Measurements from ENCODE around the gene FAM200B. TPM values are rescaled to one million over a fixed set of nuclear protein-coding genes. Genes with fewer than 3 reads are reported as not detected.

The FAM200B gene
- total and polyA plus RNA-seq, 2 experiments from 2014 or later = 51.8 to 54.0 TPM

DNA sequence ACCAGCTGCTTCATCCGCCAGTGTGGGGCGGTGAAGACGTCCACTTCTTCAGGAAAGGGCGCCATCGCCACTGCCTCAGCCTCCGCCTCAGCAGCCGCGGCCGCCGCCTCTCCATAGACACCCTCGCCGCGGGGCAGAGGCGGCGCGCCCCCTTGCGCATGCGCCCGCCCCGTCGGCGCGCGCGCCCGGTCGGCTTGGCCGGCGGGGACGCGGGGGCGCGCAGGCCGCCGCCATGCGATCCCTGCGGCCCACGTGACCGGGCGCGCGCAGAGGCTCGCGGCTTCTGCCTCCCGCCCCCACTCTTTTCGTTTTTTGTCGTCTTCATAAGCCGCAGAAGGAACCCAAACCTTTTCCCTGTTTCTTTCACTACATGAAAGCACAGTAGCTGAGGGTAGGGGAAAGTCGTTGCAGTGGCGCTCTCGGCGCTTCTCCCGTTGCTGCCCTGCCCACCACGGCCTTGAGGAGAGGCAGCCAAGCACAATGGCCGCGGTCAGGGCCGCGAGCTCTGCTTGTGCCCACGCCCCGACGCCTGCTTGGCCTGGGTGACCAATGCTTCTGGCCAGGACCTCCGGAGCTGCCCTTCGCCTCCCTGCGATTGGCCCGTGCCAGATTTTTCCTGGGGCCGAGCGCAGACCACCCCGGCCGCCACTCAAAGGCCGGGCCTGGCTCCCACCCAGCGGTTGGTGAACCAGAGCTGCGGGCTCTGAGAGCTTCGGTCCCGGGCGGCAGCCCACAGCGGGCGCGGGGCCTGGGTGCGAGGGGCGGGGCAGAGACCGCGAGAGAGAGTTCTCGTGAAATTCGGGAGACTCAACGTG, 26.2 kb upstream of the FAM200B start, which contains the start of gene FBXL5:
TSS of gene FBXL5 (minus strand) at position 135 of the 815 bp plus-strand sequence. CDS start at position 65, 70 bp downstream.
- Histone ChIP-seq H3K9me2 (replicated peaks; ENCODE audit: insufficient read depth) (no peaks in the 10 kb centered on the region), H3K79me2 (peaks cover 42% of the 10 kb centered on the region), H3K4me2 (peak within 1 kb of the TSS; percentile 91), H3K27me3 (no peaks in the 10 kb centered on the region), H4K20me1 (ENCODE audit: insufficient read depth, poor library complexity, severe bottlenecking) (peaks cover 14% of the 10 kb centered on the region), H3K4me1 (ENCODE audit: insufficient read depth) (peaks cover 36% of the 10 kb centered on the region), H3K27ac (peak within 1 kb of the TSS; percentile 100), H2AFZ (peak within 1 kb of the TSS; percentile 98), H3K9me3 (ENCODE audit: low read depth) (no peaks in the 10 kb centered on the region), H3K4me3 (peak within 1 kb of the TSS; percentile 96), H3K36me3 (replicated peaks; ENCODE audit: insufficient read depth, low read depth) (no peaks in the 10 kb centered on the region)
- 10% methylated on average over 83 of the region's 85 CpGs for WGBS (ENCODE audit: low lambda C conversion rate, missing lambda C conversion rate)
- TF ChIP-seq, protein P1, sequence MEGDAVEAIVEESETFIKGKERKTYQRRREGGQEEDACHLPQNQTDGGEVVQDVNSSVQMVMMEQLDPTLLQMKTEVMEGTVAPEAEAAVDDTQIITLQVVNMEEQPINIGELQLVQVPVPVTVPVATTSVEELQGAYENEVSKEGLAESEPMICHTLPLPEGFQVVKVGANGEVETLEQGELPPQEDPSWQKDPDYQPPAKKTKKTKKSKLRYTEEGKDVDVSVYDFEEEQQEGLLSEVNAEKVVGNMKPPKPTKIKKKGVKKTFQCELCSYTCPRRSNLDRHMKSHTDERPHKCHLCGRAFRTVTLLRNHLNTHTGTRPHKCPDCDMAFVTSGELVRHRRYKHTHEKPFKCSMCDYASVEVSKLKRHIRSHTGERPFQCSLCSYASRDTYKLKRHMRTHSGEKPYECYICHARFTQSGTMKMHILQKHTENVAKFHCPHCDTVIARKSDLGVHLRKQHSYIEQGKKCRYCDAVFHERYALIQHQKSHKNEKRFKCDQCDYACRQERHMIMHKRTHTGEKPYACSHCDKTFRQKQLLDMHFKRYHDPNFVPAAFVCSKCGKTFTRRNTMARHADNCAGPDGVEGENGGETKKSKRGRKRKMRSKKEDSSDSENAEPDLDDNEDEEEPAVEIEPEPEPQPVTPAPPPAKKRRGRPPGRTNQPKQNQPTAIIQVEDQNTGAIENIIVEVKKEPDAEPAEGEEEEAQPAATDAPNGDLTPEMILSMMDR (IDR thresholded peaks at IDR 0.05; ENCODE audit: poor library complexity) = no peak
- no peak for TF ChIP-seq EZH2 (IDR thresholded peaks at IDR 0.05; ENCODE audit: borderline replicate concordance)
- DNase-seq (ENCODE audit: low spot score) = peak; percentile 96

DNA sequence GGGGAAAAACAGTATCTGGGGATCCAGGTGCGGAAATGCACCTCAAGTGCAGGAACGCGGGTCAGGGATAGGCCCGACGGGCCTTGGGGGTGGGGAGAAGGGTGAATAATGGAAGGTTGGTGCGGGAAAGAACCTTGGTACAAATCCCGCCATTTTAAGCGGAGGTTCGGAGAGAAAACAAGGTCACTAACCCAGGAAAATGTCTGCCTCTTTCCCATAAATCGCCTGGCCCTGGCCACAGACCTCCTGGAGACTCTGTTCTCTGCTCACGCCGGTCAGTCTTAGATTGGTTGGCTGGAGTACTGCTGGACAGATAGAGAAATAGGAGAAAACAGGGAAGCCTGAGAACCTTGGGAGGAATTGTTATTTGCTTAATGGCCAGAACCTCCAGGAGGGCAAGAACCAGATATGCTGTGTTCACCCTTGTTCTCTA, 25.6 kb upstream of the FAM200B start:
- Histone ChIP-seq H3K27ac (peak overlapping the region; percentile 100), H3K36me3 (replicated peaks; ENCODE audit: insufficient read depth, low read depth) (no peaks in the 10 kb centered on the region), H3K9me2 (replicated peaks; ENCODE audit: insufficient read depth) (no peaks in the 10 kb centered on the region), H3K79me2 (peaks cover 36% of the 10 kb centered on the region), H3K4me3 (peak overlapping the region; percentile 78), H3K4me2 (peak overlapping the region; percentile 91), H4K20me1 (ENCODE audit: insufficient read depth, poor library complexity, severe bottlenecking) (peaks cover 10% of the 10 kb centered on the region), H3K4me1 (ENCODE audit: insufficient read depth) (peaks cover 34% of the 10 kb centered on the region), H3K9me3 (ENCODE audit: low read depth) (no peaks in the 10 kb centered on the region), H3K27me3 (no peaks in the 10 kb centered on the region), H2AFZ (peak overlapping the region; percentile 98)
- DNase-seq (ENCODE audit: low spot score) = no peak
- WGBS (ENCODE audit: low lambda C conversion rate, missing lambda C conversion rate) = 87% methylated on average over 12 of the region's 12 CpGs
- TF ChIP-seq, protein P1 (IDR thresholded peaks at IDR 0.05; ENCODE audit: poor library complexity) = no peak
- no peak for TF ChIP-seq EZH2 (IDR thresholded peaks at IDR 0.05; ENCODE audit: borderline replicate concordance)
- no peak for TF ChIP-seq EZH2phosphoT487 (IDR thresholded peaks at IDR 0.05; ENCODE audit: low read depth, severe bottlenecking, unreplicated experiment)

DNA sequence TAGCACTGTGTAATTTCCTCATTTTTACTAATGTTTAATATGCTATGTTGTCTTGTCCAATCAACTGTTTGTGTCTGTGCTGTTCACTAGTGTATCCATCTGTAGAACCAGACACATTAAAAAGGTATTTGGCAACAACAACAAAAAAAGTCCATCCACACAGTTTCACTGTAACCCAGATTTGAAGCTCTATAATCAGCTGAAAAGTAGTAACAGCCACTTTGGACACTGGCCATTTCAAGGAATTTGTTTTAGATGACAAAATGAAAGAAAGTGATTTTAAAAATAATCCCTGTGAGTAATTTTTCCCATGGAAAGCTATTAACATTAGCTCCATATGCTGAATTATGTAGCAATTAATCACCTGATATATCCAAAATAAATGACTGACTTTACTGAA, 24.3 kb upstream of the FAM200B start:
- Histone ChIP-seq H3K4me3 (no peak overlapping the region), H3K4me1 (ENCODE audit: insufficient read depth) (peaks cover 23% of the 10 kb centered on the region), H4K20me1 (ENCODE audit: insufficient read depth, poor library complexity, severe bottlenecking) (no peaks in the 10 kb centered on the region), H3K27ac (no peak overlapping the region), H3K36me3 (replicated peaks; ENCODE audit: insufficient read depth, low read depth) (no peaks in the 10 kb centered on the region), H3K9me2 (replicated peaks; ENCODE audit: insufficient read depth) (no peaks in the 10 kb centered on the region), H2AFZ (no peak overlapping the region), H3K9me3 (ENCODE audit: low read depth) (no peaks in the 10 kb centered on the region), H3K27me3 (no peaks in the 10 kb centered on the region), H3K79me2 (peaks cover 23% of the 10 kb centered on the region), H3K4me2 (no peak overlapping the region)
- TF ChIP-seq, protein P1 (IDR thresholded peaks at IDR 0.05; ENCODE audit: poor library complexity) = no peak
- no peak for TF ChIP-seq EZH2 (IDR thresholded peaks at IDR 0.05; ENCODE audit: borderline replicate concordance)
- TF ChIP-seq EZH2phosphoT487 (IDR thresholded peaks at IDR 0.05; ENCODE audit: low read depth, severe bottlenecking, unreplicated experiment) = no peak
- no peak for DNase-seq (ENCODE audit: low spot score)

All from hepatocyte (in vitro differentiated cells).